NCI-H69 (cell line): ENCODE results near the gene KIAA0513.

Experiments used
- DNase-seq: peaks from one replicate; lab custom pipeline; 2025; lab: John Stamatoyannopoulos, UW

Gene KIAA0513

DNA sequence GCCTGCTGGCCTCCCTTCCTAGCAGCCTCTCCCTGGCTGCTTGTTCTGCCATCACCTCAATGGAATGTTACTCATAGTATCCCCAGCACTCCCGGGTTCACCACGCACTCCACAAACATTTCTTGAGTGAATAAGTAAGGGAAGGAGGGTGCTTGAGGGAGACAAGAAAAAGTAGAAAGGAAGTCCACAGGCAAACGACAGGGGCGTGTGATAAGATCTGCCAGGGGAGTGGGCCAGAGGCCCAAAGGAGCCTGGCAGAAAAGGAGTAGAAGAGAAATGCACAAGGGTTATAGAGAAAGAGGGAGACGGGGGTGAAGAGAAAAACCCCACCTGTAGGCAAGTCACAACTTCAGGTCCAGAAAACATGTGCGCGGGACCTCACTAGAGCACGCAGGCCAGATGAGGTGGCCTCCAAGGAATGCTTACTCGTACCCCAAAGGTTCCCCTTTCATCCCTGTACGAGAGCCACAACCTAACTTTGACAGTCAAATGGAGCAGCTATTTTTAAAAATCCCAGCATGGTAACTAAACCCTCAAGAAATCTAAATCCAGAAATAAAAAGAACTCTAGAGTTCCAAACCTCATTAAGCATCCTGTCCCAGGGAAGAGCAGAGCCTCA, 22.9 kb upstream of the KIAA0513 start:
- DNase-seq: no peak

DNA sequence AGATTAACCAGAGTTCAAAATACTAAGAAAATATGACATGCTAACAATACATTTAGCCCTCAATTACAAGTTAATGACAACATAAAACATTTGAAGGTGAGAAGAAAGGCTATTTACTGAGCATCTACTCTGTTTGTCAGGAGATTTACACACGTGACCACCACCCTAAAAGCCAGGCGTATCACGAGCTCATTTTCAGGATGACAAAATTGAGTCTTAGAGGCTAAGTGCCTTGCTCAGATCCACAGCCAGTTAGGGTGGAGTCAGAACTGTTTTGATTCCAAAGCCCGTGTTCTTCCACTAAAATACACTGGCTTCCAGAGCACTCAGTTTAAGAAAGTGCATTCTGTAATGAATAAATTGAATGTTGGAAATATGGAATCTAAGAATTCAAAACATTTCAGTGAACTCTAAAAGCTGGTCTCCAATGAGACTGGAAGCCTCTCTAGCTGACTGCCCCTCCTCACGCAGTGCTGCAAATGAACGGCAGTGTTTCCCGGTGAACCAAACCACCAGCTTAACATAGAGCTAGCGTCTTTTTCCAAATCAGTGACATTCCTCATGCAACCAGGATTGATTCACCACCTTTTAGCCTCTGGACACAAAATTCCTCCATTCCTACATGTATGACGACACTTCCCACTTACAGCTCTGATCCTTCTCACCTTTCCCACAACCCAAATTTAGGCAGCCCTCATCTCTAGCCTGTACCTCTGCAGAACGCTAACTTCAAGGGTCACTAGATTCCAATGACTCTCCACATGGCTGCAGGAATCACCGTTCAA, 22.1 kb upstream of the KIAA0513 start:
- DNase-seq: no peak

DNA sequence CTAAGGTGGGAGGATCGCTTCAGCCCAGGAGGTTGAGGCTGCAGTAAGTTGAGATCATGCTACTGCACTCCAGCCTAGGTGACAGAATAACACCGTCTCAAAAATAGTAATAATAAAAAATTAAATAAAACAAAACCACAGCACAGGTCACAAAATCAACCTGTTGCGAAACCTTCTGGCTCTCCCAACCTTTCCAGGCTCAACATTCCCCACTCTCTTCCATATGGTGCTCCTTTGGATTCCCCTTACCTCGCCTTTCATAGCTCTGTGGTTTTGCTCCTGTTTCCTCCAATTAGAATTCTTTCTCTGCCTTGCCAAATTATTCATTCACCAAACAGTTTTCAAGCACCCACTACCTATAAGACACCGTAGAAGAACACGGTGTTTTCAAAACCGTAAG, 21.0 kb upstream of the KIAA0513 start:
- DNase-seq: no peak

DNA sequence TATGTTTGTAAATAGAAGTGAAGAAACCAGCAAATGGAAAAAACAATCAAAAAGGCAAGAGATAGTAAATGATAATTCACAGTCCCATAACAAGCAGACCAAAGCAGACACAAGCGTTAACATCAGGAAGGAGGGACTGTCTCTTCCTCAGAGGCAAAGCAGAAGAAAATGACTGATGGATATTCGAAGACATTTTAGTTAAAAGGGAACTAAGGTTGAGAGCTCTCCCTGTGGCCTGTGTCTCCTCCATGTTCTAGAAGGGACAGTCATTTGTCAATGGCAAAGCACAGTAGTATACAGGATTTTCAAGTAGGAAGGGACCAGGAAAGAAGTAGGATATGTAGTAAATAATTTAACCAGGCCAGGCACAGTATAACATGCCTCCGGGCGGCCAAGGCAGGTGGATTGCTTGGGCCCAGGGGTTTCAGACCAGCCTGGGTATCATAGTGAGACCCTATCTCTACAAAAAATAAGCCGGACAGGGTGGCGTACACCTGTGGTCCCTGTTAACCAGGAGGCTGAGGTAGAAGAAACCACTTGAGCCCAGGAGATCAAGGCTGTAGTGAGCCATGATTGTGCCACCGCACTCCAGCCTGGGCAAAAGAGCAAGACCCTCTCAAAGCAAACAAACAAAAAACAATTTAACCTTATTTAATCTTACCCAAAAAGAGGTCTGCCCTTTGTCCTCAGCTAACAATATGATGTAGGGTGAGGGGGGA, 19.9 kb upstream of the KIAA0513 start:
- no peak for DNase-seq

DNA sequence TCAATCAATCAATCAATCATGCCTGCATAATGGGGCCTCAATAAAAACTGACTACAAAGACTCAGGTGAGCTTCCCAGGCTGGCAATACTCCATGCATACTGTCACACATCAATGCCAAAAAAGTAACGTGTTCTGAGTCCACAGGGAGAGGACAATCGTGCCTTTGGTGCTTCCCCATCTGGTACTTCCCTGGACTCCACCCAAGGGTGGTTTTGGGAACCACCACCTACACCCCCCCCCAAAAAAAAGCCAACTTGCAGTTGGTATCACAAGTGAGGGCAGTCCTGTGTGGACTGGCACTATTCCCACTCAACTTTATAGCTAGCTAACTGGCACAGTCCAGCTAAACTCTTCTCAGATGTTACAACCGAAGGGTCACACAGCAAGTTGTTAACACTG, 19.3 kb upstream of the KIAA0513 start:
- no peak for DNase-seq

DNA sequence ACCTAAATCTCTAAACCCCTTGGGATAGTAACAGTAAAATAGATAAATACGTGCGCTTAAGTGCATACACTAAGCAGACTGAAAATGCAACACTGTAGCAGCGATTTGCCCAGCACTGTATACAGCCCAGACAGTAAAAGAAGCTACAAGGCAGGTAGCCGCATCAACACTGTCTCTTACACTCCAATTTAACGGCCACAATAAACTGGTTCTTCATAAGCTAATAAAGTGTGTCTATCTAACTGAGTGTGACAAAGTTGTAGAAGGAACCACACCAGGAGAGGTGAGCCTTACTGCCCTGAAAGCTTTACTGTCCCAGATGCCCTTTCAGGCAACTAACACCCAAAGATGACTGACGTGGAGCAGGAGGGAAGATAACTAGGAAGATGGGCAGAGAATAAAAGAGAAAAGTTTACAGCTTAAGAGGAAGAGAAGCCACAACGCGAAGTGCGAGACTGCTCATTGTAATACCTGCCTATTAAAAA, 17.1 kb upstream of the KIAA0513 start:
- DNase-seq: no peak

DNA sequence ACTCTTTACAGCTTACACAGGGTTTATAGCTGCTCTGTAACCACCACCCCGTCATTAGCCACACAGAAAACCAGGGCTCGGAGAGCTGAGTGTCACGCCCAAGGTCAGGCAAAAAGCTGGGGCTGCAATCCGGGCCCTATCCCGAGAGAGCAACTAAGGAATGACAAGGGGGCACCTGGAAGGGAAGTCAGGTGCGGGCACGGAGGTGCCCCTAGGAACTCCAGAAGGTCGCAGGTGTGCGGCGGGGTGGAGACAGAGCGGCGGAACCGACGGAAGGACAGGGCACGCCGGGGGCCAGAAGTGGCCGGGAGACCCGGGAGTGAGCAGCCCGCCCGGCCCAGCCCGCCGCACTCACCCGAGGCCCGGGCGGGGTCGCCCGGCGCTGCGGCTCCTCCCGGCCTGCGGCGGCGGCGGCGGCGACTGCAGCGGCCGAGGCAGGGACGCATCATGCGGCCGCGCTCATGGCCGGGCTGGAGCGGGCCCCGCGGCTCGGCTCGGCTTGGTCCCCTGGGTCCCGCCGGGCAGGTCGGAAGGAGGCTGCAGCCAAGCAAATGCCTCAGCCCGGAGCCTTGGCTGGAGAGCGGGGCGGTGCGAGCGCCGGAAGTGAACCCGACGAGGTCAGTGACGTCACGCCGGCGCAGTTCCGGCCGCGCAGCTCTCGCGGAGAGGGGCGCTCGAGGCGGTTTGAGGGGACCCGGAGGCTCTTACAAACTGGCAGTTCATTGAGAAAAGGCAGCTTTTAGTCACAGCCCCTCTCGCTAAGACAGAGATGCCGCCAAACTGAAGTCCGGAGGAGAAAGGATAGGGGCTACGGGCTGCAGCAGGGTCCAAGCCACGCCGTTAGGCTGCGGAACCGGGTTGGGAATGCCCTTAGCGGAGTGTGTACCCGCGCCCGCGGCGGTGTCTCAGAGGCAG, 16.4 kb upstream of the KIAA0513 start, which contains the start of gene ZDHHC7:
ZDHHC7 (minus strand) TSS at position 605 of the 915 bp plus-strand sequence. CDS start 20,917 bp downstream, outside the sequence.
- DNase-seq: peak; percentile 85

DNA sequence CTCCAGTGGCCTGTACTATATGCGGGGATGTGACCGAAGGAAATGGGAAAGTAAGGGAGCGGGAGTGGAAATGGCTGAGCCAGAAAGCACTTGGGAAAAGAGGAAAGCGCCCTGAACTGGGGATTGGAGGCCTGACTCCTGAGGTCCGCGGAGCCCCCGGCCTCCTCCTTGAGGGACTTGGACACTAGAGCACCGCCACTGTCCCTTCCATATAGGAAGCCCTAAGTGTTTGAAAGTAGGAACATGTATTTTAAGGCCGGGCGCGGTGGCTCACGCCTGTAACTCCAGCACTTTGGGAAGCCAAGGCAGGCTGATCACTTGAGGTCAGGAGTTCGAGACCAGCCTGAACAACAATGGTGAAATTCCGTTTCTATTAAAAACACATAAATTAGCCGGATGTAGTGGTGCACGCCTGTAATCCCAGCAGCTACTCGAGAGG, 15.7 kb upstream of the KIAA0513 start:
- DNase-seq: no peak

DNA sequence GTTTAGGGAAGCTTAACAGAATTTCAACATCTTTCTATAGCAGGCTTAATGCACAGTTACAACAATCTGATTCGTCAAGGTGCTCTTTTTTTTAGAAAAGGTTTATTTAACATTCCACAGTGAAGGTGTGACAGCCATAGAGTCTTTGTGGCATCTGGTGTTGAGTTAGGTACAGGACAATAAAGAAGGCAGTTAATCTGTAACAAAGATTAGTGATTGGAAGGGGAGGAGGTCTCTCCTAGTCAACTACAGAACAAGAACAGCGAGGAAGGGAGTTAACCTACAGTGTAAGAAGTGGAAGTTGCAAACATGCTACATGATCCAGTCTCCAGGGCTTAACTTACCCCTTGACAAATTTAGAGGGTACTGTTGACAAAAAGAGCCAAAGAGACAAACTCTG, 13.3 kb upstream of the KIAA0513 start:
- DNase-seq: no peak

DNA sequence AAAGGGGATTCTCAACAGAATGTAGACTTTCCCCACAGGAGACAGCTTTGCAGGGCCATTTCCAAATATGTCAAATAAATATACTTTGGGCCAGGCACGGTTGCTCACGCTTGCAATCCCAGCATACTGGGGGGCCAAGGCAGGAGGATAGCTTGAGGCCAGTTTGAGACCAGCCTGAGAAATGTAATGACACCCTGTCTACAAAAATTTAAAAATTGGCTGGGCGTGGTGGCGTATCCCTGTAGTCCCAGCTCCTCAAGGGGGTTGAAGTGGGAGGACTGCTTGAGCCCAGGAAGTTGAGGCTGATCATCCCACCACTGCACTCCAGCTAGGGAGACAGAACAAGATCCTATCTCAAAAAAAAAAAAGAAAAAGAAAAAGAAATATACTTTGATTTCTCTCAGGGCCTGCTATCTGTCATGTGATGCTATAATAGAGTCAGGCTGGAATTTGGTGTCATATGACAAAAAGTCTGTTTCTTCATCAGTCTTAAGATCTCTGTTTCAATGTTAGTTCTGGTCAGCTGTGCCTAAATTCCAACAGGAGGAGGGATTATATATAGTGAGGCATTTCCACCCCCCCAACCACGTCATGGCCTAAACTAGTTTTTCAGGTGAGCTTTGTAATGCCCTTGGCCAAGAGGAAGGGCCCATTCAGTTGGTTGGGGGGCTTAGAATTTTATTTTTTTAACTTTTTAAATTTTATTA, 12.0 kb upstream of the KIAA0513 start:
- DNase-seq: no peak

DNA sequence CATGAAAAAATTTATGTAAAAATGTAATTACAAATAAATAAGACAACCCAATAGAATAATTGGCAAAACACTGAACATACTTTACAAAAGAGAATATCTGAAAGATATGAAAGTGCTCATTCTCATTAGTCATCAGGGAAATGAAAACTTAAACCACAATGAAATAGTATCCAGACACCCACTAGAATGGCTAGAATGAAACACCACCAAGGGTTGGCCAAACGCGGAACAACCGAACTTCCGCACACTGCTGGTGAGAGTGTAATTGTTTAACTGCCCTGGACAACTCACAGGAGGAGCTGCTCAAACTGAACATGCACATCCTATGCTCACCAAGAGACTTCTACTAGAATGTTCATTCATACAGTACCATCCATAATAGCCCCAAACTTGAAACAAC, 10.4 kb upstream of the KIAA0513 start:
- DNase-seq: no peak

DNA sequence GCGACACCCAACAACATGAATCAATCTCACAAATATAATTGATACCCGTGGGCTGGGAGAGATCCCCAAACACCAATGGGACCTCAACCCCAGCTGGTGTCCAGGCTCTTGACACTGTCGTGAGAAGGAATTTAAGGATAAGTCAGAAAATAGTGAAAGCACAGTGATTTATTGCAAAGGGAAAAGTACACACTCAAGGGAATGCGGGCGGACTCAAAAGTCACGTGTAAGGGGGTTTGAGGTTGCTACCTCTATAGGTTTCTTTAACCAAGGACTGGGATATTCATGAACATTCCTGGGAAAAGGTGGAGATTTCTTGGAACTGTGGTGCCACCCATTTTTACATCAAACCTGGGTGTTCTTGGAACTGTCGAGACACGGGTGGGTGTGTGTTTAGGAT, 10.0 kb upstream of the KIAA0513 start:
- DNase-seq: no peak

DNA sequence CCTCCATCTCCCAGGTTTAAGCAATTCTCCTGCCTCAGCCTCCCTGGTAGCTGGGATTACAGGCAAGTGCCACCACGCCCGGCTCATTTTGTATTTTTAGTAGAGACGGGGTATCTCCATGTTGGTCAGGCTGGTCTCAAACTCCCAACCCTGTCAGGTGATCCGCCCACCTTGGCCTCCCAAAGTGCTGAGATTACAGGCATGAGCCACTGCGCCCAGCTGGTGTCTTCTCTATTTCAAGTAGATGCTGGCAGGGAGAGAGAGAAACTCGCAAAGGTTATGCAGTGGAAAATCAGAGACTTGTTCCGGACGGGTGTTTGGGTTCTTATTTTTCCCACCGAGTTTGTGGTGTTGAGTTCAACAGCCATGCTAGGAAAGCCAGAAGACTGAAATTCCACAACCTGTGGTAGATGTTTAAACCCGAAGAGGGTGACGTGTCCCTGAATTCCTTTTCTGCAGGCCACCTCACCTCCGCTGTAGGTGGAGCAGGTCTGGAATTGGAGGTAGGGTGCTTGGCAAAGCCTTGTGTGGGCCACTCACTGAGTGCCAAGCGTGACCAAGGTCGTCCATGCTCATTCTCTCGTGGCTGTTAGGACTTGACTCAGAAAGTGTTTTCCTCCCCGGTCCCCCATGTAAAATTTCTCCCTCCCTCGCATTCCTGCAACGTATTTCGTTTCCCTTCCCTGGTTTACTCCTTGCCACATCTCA, 8.9 kb upstream of the KIAA0513 start:
- DNase-seq: no peak

DNA sequence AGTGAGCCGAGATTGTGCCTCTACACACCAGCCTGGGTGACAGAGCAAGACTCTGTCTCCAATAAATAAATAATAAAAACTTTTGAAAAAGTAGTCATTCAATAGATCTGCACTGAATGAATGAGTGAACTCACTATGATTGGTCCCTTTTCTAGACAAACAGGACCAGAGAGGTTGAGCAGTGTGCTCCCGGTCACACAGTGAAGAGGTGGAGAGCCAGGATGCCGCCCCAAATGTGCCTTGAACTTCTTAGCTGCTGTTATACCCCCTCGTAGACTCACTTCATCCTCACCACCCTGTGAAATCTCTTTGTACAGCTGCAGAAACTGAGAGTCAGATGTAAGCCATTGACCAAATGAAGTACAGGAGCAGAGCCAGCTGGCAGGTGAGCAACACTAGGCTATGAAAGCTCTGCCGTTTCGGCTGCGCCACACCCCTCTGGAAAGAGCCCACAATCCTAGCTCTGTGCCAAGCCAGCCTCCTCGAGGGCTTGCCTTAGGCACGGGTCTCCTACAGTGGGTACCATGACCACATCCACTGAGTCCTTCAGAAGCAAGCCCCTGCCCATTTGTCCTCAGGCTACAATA, 7.8 kb upstream of the KIAA0513 start:
- peak; percentile 22 for DNase-seq

DNA sequence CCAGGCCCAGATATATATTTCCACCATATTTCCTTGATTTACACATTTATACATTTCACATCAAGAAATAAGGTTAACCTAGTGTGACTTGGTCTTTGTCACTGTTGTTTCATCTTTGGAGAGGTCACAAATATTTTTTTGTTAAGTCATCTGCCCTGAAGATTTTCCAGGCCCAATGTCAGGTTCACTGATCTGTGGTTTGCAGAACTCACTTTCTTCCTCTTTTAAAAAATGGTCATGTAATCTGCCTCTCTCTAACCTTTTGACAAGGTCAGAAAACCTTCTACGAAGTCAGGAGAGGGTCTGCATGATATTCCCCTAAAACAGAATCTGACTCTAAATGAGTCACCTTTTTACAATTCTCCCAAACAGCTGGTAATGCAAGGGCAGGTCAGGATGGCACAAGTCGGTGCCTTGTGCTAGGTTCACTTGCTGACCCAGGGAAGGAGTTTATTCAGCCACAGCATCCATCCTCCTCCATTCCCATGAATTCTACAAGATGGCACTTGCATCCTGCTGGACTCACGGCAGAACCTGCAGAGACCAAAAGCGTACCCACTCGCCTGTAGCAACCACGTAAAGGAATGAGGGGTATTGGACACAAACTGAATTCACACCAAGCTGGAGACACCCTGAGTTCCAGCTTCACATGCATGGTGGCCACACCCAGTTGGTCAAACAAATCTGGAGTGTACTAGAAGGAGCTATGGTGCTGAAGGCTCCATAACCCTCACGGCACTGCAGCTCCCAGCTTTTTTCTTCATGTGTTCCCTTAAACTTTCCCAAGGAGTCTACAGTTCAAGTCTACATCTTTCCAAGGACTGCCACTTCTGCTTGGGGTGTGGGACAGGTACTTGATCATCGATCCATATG, 1.6 kb upstream of the KIAA0513 start:
- no peak for DNase-seq

DNA sequence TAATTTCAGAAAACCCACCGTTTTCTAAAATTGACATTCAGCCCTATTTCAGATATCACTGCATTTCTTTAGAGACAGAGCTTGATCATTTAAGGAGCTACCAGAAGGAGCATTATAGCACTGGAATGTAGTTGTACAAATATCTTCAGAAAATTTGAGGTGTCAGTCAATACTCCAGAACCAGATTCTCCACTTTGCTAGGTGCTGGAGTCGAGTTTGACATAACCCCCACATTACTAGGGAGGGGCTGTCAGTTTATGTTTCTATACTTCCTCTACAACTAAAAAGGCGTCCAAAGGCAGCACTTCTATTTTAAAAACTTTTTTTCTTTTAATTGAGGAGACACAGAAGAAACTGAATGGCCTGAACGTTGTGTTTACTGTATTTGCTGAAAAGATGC, 892 bp upstream of the KIAA0513 start:
- DNase-seq: no peak

DNA sequence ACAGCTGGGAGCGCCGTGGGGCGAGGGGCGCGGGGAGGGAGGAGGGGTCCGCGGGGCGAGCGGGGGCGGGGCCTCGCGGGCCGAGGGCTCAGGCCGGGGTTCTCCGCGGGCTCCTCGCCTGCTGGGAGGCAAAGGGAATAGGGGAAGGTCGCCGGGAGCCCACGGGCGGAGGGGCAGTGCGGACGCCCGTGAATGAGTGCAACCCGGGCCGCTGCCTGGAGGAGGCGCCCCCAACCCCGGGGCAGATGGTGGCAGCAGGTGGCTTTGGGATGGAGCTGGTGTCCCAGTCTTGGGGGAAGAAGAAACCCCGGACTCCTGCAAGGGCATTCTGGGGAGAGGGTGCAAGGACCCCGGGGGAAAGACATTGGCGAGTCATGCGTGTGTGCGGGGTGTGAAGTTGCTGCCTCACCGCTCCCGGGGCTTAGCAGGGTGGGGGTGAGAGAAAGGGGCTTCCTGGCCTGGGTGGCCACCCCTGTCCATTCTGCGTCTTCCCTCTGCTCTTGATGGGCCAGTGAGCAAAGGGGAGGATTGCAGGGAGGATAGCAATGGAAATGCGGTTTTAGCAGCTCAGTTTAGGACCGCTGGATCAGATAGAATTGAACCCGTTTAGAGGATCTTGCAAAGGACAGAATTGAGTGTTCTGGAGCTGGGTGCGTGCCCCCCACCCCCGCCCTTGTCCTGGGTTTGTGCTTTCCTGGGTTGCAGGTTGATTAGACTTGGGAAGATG, 526 bp downstream of the KIAA0513 start:
- DNase-seq: peak; percentile 44

DNA sequence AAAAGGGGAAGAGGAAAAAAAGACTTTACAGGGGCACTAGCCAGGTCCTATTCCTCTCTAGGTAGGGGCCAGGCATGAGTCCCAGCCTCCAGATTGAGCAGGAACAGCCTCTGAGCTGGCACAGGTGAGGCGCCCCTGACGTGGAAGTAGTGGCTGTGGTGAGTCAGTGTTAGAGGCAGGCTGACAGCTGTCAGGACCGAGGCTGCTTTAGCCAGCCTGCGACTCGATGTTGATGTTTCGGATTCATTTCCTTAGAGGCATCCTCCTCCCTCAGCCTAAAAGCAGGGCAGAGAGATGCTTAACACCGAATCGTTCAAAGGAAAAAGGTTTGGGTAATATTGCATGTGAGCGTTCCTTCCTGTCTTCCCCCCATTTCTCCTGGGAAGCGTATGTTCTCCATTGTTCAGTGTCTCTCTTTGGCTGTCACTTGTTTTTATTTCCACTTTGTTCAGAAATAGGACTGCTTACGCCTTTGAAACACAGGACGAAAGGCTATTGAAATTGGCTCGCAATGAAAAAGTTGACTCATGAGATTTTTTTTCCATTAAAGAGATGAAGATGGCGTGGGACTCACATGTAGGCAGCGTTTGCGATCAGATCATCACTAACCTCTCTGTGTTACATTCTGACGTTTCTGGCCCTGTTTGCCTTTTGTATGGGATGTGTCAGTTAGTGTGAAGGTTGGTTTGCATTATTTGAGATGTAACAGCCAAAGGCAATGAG, 1.3 kb downstream of the KIAA0513 start:
- peak; percentile 71 for DNase-seq
